Measurements from ENCODE around the gene ASAP2. TPM values are rescaled to one million over a fixed set of nuclear protein-coding genes. Genes with fewer than 3 reads are reported as not detected.
A peak's percentile ranks its signal among the peaks of the same experiment; 100 is the strongest.

The ASAP2 gene
- total and polyA plus RNA-seq, 9 of the 15 experiments (the other 6 are each of a cell fraction or from before 2014, with no cell fraction given) = 0.06 to 4.3 (median 3.1) TPM

- no peak for TF ChIP-seq ZNF146 (CRISPR knock-in tag; IDR thresholded peaks at IDR 0.05; ENCODE audit: unreplicated experiment)
- no peak for TF ChIP-seq POLR2AphosphoS5 (IDR thresholded peaks at IDR 0.05; ENCODE audit: control insufficient read depth, insufficient read depth, low read depth, low read length)
- no peak for TF ChIP-seq ZNF3 (CRISPR knock-in tag; IDR thresholded peaks at IDR 0.05)
- no peak for TF ChIP-seq SUPT5H (IDR thresholded peaks at IDR 0.05)
- TF ChIP-seq, protein P1, sequence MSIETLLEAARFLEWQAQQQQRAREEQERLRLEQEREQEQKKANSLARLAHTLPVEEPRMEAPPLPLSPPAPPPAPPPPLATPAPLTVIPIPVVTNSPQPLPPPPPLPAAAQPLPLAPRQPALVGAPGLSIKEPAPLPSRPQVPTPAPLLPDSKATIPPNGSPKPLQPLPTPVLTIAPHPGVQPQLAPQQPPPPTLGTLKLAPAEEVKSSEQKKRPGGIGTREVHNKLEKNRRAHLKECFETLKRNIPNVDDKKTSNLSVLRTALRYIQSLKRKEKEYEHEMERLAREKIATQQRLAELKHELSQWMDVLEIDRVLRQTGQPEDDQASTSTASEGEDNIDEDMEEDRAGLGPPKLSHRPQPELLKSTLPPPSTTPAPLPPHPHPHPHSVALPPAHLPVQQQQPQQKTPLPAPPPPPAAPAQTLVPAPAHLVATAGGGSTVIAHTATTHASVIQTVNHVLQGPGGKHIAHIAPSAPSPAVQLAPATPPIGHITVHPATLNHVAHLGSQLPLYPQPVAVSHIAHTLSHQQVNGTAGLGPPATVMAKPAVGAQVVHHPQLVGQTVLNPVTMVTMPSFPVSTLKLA (conservative IDR thresholded peaks at IDR 0.05) = no peak
- TF ChIP-seq NR2F6 (CRISPR knock-in tag; IDR thresholded peaks at IDR 0.05) = no peak
- no peak for TF ChIP-seq KAT7 (CRISPR knock-in tag; IDR thresholded peaks at IDR 0.05; ENCODE audit: borderline replicate concordance)
- no peak for TF ChIP-seq SAFB (IDR thresholded peaks at IDR 0.05; ENCODE audit: borderline replicate concordance, low read depth, low read length)
- no peak; the same call in 1 of the 2 replicates for TF ChIP-seq MTF1 (CRISPR knock-in tag; IDR thresholded peaks at IDR 0.05; ENCODE audit: borderline replicate concordance)
- TF ChIP-seq TAL1 (IDR thresholded peaks at IDR 0.05) = peak; percentile 53; the same call in 1 of the 2 replicates
- TF ChIP-seq PURB (CRISPR knock-in tag; IDR thresholded peaks at IDR 0.05; ENCODE audit: low read depth) = no peak
- no peak for TF ChIP-seq TFAP4 (CRISPR knock-in tag; IDR thresholded peaks at IDR 0.05; ENCODE audit: borderline replicate concordance)
- TF ChIP-seq ZNF121 (CRISPR knock-in tag; conservative IDR thresholded peaks at IDR 0.05) = no peak
- no peak for TF ChIP-seq ZFX (CRISPR knock-in tag; IDR thresholded peaks at IDR 0.05)
- no peak for TF ChIP-seq HDAC8 (tag; IDR thresholded peaks at IDR 0.05)
- TF ChIP-seq CBFA2T3 (IDR thresholded peaks at IDR 0.05) = peak; percentile 79
- TF ChIP-seq RB1 (IDR thresholded peaks at IDR 0.05; ENCODE audit: low read depth) = no peak
- TF ChIP-seq ATF2 (CRISPR knock-in tag; IDR thresholded peaks at IDR 0.05) = no peak
- no peak for TF ChIP-seq ZNF316 (IDR thresholded peaks at IDR 0.05)
- TF ChIP-seq FOS (IDR thresholded peaks at IDR 0.05; ENCODE audit: extremely low read depth, insufficient read length) = no peak
Observed at GRCh38 chr2:9201185-9201891, 5.3 kb upstream of the ASAP2 start (continued).
